Adrenal gland (tissue), 5 donors: ENCODE data around the gene AP3M1.

Experiments used
- CTCF ChIP-seq, 6 experiments: fragments of 450-650 bp in 4 of 6; fragments of 200-600 bp in 2 of 6; sonication (generic) in 1 of 6; IDR thresholded peaks; 1 replicate in 5 of 6; 2 replicates in 1 of 6; pipeline versions ENCODE4 v1.5.1 to v1.8.0; 2016 to 2021; ENCODE audit warnings: antibody characterized with exemption in 6 of 6, mild to moderate bottlenecking in 2 of 6, moderate library complexity in 1 of 6
- POLR2A ChIP-seq, 2 donors: fragments of 450-650 bp; IDR thresholded peaks; one replicate each; pipeline ENCODE4 v1.6.1; 2017; ENCODE audit warnings: antibody characterized with exemption in 2 of 2, mild to moderate bottlenecking in 2 of 2, moderate library complexity in 1 of 2
- donor health status: DM: no; HTN: no; CAD: no.

GRCh38 chr10:74171625-74172024 is 21.0 kb upstream of the AP3M1 start:
- no peak for TF ChIP-seq POLR2A (IDR thresholded peaks at IDR 0.05)
- TF ChIP-seq CTCF (IDR thresholded peaks at IDR 0.05) = no peak
